OCI-LY3 (cell line): ENCODE results near the gene CREB3.
A peak's percentile ranks its signal among the peaks of the same experiment; 100 is the strongest.

Source experiments
- H2AFZ ChIP-seq: fragments of 200-600, 300-600 bp; shearing (Covaris generic); 2 replicates; pipeline ENCODE4 v1.6.0; 2014; ENCODE audit warnings: antibody characterized with exemption, low read depth, low read length
- H3K27ac ChIP-seq: fragments of 200-600, 300-600 bp; sonication (generic); 2 replicates; pipeline ENCODE4 v1.5.1; 2014; ENCODE audit warnings: mild to moderate bottlenecking, low read length, moderate library complexity, mixed read lengths
- H3K27me3 ChIP-seq: fragments of 200-600, 300-600 bp; sonication (generic); 2 replicates; pipeline ENCODE4 v1.6.1; 2014; ENCODE audit warnings: low read depth, low read length, mixed read lengths
- H3K36me3 ChIP-seq: fragments of 200-600, 300-600 bp; sonication (generic); replicated peaks from 2 replicates; pipeline ENCODE3; 2014; ENCODE audit warnings: low read depth, low read length, mixed read lengths
- H3K4me1 ChIP-seq: fragments of 300-600, 200-600 bp; sonication (generic); 2 replicates; pipeline ENCODE4 v1.6.1; 2014; ENCODE audit warnings: low read length, mixed read lengths
- H3K4me2 ChIP-seq: fragments of 200-600, 300-600 bp; sonication (generic); 2 replicates; pipeline ENCODE4 v1.6.1; 2014; ENCODE audit warnings: low read length, mixed read lengths
- H3K4me3 ChIP-seq: fragments of 300-600, 200-600 bp; sonication (generic); 2 replicates; pipeline ENCODE4 v1.5.1; 2014; ENCODE audit warnings: antibody characterized with exemption, mild to moderate bottlenecking, low read length, moderate library complexity
- H3K79me2 ChIP-seq: fragments of 300-600, 200-600 bp; shearing (Covaris generic); 2 replicates; pipeline ENCODE4 v1.6.1; 2014; ENCODE audit warnings: mild to moderate bottlenecking, low read length, mixed read lengths
- H3K9ac ChIP-seq: fragments of 300-600, 200-600 bp; shearing (Covaris generic); 2 replicates; pipeline ENCODE4 v1.6.0; 2014; ENCODE audit warnings: mild to moderate bottlenecking, low read length, moderate library complexity
- H3K9me3 ChIP-seq: fragments of 200-600, 300-600 bp; shearing (Covaris generic); 2 replicates; pipeline ENCODE4 v1.6.1; 2014; ENCODE audit warnings: low read length, mixed read lengths; ENCODE audit not compliant: insufficient read depth
- H4K20me1 ChIP-seq: fragments of 200-600, 300-600 bp; sonication (generic); 2 replicates; pipeline ENCODE4 v1.6.1; 2016; ENCODE audit warnings: low read length, mixed read lengths; ENCODE audit not compliant: insufficient read depth
- EZH2phosphoT487 ChIP-seq: fragments of 200-600 bp; shearing (Covaris generic); IDR thresholded peaks from 2 replicates; pipeline ENCODE4 v1.6.1; 2018; ENCODE audit warnings: antibody characterized with exemption, mixed run types, low read depth
- TF ChIP-seq, protein P1 (sequence below): fragments of 200-600, 300-600 bp; sonication (generic); IDR thresholded peaks from 2 replicates; pipeline ENCODE4 v1.5.1; 2014; ENCODE audit warnings: antibody characterized with exemption, low read length, low read depth

CREB3 gene

GRCh38 chr9:35748858-35749514 lies 16.5 kb downstream of the CREB3 start, which contains the start of the genes GBA2 and RGP1:
GBA2 (minus strand) TSS chr9:35749228; CDS start chr9:35748704, 524 bp downstream.
RGP1 (plus strand) TSS chr9:35749287; CDS start chr9:35749756, 469 bp downstream.
- H3K9me3 ChIP-seq: no peaks in the 10 kb centered on the region
- TF ChIP-seq EZH2phosphoT487: no peak
- TF ChIP-seq, protein P1, sequence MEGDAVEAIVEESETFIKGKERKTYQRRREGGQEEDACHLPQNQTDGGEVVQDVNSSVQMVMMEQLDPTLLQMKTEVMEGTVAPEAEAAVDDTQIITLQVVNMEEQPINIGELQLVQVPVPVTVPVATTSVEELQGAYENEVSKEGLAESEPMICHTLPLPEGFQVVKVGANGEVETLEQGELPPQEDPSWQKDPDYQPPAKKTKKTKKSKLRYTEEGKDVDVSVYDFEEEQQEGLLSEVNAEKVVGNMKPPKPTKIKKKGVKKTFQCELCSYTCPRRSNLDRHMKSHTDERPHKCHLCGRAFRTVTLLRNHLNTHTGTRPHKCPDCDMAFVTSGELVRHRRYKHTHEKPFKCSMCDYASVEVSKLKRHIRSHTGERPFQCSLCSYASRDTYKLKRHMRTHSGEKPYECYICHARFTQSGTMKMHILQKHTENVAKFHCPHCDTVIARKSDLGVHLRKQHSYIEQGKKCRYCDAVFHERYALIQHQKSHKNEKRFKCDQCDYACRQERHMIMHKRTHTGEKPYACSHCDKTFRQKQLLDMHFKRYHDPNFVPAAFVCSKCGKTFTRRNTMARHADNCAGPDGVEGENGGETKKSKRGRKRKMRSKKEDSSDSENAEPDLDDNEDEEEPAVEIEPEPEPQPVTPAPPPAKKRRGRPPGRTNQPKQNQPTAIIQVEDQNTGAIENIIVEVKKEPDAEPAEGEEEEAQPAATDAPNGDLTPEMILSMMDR: no peak
- H3K4me2 ChIP-seq: peak within 1 kb of the TSS; percentile 90
- peaks cover 17% of the 10 kb centered on the region for H4K20me1 ChIP-seq
- H2AFZ ChIP-seq: peak within 1 kb of the TSS; percentile 32
- H3K4me1 ChIP-seq: peaks cover 33% of the 10 kb centered on the region
- H3K9ac ChIP-seq: peak within 1 kb of the TSS; percentile 85
- H3K36me3 ChIP-seq: peaks cover 19% of the 10 kb centered on the region
- peak within 1 kb of the TSS; percentile 54 for H3K27ac ChIP-seq
- peaks cover 50% of the 10 kb centered on the region for H3K79me2 ChIP-seq
- H3K27me3 ChIP-seq: no peaks in the 10 kb centered on the region
- H3K4me3 ChIP-seq: peak within 1 kb of the TSS; percentile 90

GRCh38 chr9:35749515-35750255 lies 17.2 kb downstream of the CREB3 start:
- Histone ChIP-seq H4K20me1 (peaks cover 17% of the 10 kb centered on the region), H3K36me3 (peaks cover 13% of the 10 kb centered on the region), H3K4me2 (peak overlapping the region; percentile 81), H3K27ac (peak overlapping the region; percentile 54), H3K79me2 (peaks cover 47% of the 10 kb centered on the region), H3K27me3 (no peaks in the 10 kb centered on the region), H2AFZ (peak overlapping the region; percentile 32), H3K9ac (peak overlapping the region; percentile 85), H3K9me3 (no peaks in the 10 kb centered on the region), H3K4me3 (peak overlapping the region; percentile 90), H3K4me1 (peaks cover 33% of the 10 kb centered on the region)
- no peak for TF ChIP-seq EZH2phosphoT487
- TF ChIP-seq, protein P1: peak; percentile 14

DNA sequence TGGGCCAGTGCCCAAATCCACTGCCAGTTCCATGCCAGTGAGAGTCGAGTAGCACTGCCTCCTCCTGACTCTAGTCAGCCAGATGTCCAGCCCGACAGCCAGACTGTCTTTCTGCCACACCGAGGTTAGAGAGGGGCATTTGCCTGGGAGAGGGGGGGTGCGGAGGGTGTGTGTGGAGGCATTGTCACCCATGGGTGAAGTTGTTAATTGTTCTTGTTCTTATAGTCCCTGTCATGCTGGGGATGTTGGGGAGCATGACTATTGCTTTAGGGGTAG lies 17.7 kb downstream of the CREB3 start:
- H3K9me3 ChIP-seq: no peaks in the 10 kb centered on the region
- peaks cover 17% of the 10 kb centered on the region for H4K20me1 ChIP-seq
- H3K4me1 ChIP-seq: peaks cover 33% of the 10 kb centered on the region
- peak overlapping the region; percentile 81 for H3K4me2 ChIP-seq
- H3K9ac ChIP-seq: peak overlapping the region; percentile 85
- TF ChIP-seq, protein P1: no peak
- TF ChIP-seq EZH2phosphoT487: no peak
- peaks cover 46% of the 10 kb centered on the region for H3K79me2 ChIP-seq
- H3K27me3 ChIP-seq: no peaks in the 10 kb centered on the region
- H3K27ac ChIP-seq: peak overlapping the region; percentile 54
- peak overlapping the region; percentile 90 for H3K4me3 ChIP-seq
- H2AFZ ChIP-seq: no peak overlapping the region
- peaks cover 17% of the 10 kb centered on the region for H3K36me3 ChIP-seq

GRCh38 chr9:35753466-35753865 lies 21.0 kb downstream of the CREB3 start:
- Histone ChIP-seq H3K4me3 (no peak overlapping the region), H2AFZ (no peak overlapping the region), H4K20me1 (0 out of 2 replicates have a peak, but pooled peaks cover under 1% of the 10 kb centered on the region), H3K27me3 (no peaks in the 10 kb centered on the region), H3K27ac (no peak overlapping the region), H3K9me3 (no peaks in the 10 kb centered on the region), H3K79me2 (peaks cover 30% of the 10 kb centered on the region), H3K36me3 (peaks cover 12% of the 10 kb centered on the region), H3K9ac (no peak overlapping the region), H3K4me1 (peaks cover 27% of the 10 kb centered on the region), H3K4me2 (no peak overlapping the region)
- TF ChIP-seq EZH2phosphoT487: no peak
- TF ChIP-seq, protein P1: no peak
